Nephron (organoid): ENCODE data around the gene PITX3.
"Not testable (repeated sequence)": the region's sequence is repeated elsewhere in the genome, so short reads cannot be mapped to it uniquely, and the experiment has no call there.

Experiments
- H3K27ac Mint-ChIP-seq, 3 experiments: 2 replicates each; pipeline ENCODE4 v1.8.0; 2020; ENCODE audit warnings: mixed read lengths in 3 of 3, mild to moderate bottlenecking in 2 of 3, moderate library complexity in 1 of 3
- H3K27me3 Mint-ChIP-seq: 2 replicates; pipeline ENCODE4 v1.8.0; 2021; ENCODE audit warnings: low read depth, mild to moderate bottlenecking, moderate library complexity, mixed read lengths
- H3K36me3 Mint-ChIP-seq: 2 replicates; pipeline ENCODE4 v1.8.0; 2020; ENCODE audit warnings: low read depth, mixed read lengths
- H3K4me1 Mint-ChIP-seq: 2 replicates; pipeline ENCODE4 v1.8.0; 2020; ENCODE audit warnings: mixed read lengths
- H3K4me3 Mint-ChIP-seq, 3 experiments: 2 replicates each; pipeline ENCODE4 v1.8.0; 2020; ENCODE audit warnings: mild to moderate bottlenecking in 3 of 3, mixed read lengths in 3 of 3, moderate library complexity in 2 of 3
- H3K9me3 Mint-ChIP-seq: 2 replicates; pipeline ENCODE4 v1.8.0; 2020; ENCODE audit warnings: mixed read lengths
- CTCF ChIP-seq, 3 experiments: fragments of 200-600 bp; sonication (generic); IDR thresholded peaks; one replicate each; pipeline ENCODE4 v1.5.0; 2021; ENCODE audit warnings: antibody characterized with exemption in 3 of 3; ENCODE audit not compliant: unreplicated experiment in 3 of 3

The PITX3 gene

DNA sequence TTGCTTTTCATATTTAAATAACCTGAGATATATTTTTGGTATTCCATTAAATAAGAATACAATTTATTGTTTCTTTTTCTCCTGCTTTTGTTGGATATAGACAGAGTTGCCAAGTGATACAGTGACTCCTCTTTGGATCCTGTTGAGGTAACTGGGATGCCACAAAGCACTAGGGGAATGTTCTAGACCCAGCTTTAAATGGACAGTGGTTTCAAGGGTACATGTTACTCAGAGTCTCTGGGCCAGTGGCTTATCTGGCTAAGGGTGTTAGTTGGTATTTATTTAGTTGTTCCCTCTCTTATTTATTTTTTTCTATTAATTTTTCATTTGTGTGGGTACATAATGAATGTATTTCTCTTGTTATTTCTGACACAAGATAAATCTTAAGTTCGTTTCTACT is 13.1 kb upstream of the PITX3 start:
- Mint-ChIP-seq H3K4me3 (no peak overlapping the region), H3K9me3 (no peaks in the 10 kb centered on the region), H3K27me3 (no peaks in the 10 kb centered on the region), H3K27ac (no peak overlapping the region), H3K36me3 (peaks cover 16% of the 10 kb centered on the region), H3K4me1 (no peaks in the 10 kb centered on the region)
- TF ChIP-seq CTCF (IDR thresholded peaks at IDR 0.05; ENCODE audit: unreplicated experiment in 3 of 3): no peak

- H3K4me3 Mint-ChIP-seq, H3K27ac Mint-ChIP-seq, H3K4me1 Mint-ChIP-seq, H3K9me3 Mint-ChIP-seq, H3K27me3 Mint-ChIP-seq: not testable (repeated sequence)
- peaks cover 21% of the 10 kb centered on the region for H3K36me3 Mint-ChIP-seq
Measured at GRCh38 chr10:102252508-102252907, 11.2 kb upstream of the PITX3 start.

GRCh38 chr10:102247734-102248133 is 6.4 kb upstream of the PITX3 start:
- Mint-ChIP-seq H3K4me3 (peak overlapping the region; percentile 97 to 99 (median 97)), H3K4me1 (peaks cover 37% of the 10 kb centered on the region), H3K27ac (peak overlapping the region in 1 of 3 experiments; percentile 18), H3K27me3 (no peaks in the 10 kb centered on the region), H3K36me3 (peaks cover 11% of the 10 kb centered on the region), H3K9me3 (no peaks in the 10 kb centered on the region)
- no peak for TF ChIP-seq CTCF (IDR thresholded peaks at IDR 0.05; ENCODE audit: unreplicated experiment in 3 of 3)

DNA sequence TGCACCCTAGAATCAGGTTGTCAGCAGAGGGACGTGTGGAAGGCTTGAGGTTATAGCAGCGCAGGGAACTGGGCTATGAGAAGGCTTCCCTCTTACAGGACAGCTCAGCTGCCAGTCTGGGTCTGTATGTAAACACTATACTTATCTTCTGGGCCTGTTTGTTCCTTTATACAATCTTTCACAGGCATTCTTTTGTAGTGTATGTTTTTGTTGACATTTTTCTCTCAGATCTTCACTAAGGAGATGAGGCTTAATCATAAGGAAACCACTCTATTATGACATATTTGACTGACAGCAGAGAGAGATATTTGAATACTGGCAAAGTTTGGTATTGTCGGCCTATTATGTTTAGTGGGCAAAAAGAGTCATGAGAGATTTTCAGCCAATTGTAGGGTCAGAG is 4.9 kb upstream of the PITX3 start:
- Mint-ChIP-seq H3K9me3 (no peaks in the 10 kb centered on the region), H3K27ac (peak overlapping the region; percentile 25 to 92 (median 61)), H3K4me3 (peak overlapping the region; percentile 97 to 99 (median 97)), H3K4me1 (peaks cover 37% of the 10 kb centered on the region), H3K27me3 (peaks cover 4% of the 10 kb centered on the region), H3K36me3 (peaks cover 11% of the 10 kb centered on the region)
- no peak for TF ChIP-seq CTCF (IDR thresholded peaks at IDR 0.05; ENCODE audit: unreplicated experiment in 3 of 3)

- Mint-ChIP-seq H3K27ac (peak overlapping the region; percentile 25 to 92 (median 61)), H3K4me1 (peaks cover 37% of the 10 kb centered on the region), H3K27me3 (peaks cover 8% of the 10 kb centered on the region), H3K9me3 (no peaks in the 10 kb centered on the region), H3K36me3 (peaks cover 8% of the 10 kb centered on the region), H3K4me3 (peak overlapping the region; percentile 97 to 99 (median 97))
- no peak for TF ChIP-seq CTCF (IDR thresholded peaks at IDR 0.05; ENCODE audit: unreplicated experiment in 3 of 3)
Measured at GRCh38 chr10:102245932-102246251, 4.6 kb upstream of the PITX3 start.

DNA sequence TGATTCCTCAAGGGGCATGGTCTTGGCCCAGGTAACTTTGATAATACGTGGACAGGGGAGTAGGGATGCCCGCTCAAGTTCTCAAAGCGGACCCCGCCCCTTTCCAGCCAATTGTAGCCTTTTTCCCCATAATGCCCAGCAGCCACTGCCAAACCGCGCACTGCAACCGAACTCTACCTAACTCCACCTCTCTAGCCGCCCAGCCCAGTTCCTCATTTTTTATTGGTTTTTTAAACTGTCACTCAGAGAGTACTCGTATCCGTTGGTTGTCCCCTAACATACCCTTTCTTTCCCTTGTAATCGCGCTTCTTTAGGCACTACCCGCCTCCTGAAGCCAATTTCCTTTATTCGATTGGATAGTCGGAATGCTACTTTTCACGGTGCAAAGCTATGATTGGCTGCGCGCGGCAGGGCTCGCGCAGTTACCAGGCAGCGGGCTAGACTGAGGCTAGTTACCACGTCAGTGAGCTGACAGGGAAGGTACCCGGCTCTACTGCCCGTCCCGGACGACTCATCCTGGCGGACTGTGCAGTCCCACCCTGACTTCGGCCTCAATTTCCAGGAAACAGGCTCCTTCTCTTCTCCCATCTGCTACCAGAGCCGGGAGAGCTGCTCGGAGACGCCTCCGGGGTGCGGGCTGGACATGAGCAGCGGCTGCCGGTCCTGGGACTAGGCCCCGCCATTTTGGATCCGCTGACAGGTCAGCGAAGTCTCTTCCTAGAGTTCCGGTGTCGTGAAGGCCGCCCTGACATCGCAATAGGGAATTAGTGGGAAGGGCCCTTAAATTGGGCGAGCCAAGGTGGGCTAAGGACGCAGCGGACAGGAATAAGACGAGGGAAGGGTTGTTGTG is 4.0 kb upstream of the PITX3 start, which contains the start of gene GBF1:
Gene GBF1, plus strand, starts transcription at position 451 of the 850 bp plus-strand sequence. CDS start 13,407 bp downstream, outside the sequence.
- Mint-ChIP-seq H3K27me3 (peaks cover 14% of the 10 kb centered on the region), H3K27ac (peak within 1 kb of the TSS; percentile 25 to 92 (median 61)), H3K4me1 (peaks cover 38% of the 10 kb centered on the region), H3K36me3 (peaks cover 7% of the 10 kb centered on the region), H3K4me3 (peak within 1 kb of the TSS; percentile 97 to 99 (median 97)), H3K9me3 (no peaks in the 10 kb centered on the region)
- TF ChIP-seq CTCF (IDR thresholded peaks at IDR 0.05; ENCODE audit: unreplicated experiment in 3 of 3): no peak
